ENCODE measurements around the gene CDCA7L.
"Not testable (repeated sequence)": the region's sequence is repeated elsewhere in the genome, so short reads cannot be mapped to it uniquely, and the experiment has no call there.

CDCA7L gene

DNA sequence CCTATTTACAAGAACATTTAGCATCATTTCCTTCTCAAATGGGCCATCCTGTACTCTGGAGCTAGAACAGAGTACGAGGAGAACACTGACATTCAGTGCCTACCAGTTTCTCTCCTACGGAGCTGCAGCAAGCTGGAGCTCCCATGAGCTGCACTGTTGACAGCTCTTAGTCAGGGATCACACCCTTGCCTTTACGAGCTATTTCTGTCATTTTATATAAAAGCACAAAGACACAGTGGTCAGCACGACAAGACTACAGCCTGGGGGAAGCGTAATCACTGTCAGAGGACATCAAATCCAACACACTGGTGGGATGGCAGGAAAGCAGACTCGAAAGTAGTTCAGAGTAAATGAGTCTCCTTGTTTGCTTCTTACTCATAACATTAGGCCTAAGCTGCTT is 2.7 kb downstream of the CDCA7L start:
- FAIRE-seq, result no peak

- no peak for FAIRE-seq
These were observed 4.0 kb downstream of the CDCA7L start for GRCh38 chr7:21941611-21942141.

DNA sequence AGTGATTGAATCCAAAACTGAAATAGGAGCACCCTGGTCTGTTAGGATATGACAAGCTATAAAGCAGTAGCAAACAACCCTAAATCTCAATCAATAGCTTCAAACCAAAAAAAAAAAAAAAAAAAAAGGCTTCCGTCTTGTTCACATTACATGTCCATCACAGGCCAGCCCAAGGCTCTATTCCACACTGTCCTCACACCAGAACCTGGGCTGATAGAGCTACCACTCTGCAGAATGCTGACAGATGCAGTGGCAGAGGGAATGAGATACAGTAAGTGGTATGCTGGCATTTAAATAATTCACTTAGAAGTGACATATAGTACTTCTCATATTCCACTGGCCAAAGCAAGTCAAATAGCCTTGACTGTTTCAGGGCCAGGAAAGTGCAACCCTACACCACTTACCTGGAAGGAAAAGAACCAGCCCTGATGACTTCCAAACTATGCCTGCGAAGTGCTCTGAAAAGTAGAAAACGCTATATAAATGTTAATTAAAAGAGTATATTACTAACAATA is 5.8 kb downstream of the CDCA7L start:
- no peak for FAIRE-seq

DNA sequence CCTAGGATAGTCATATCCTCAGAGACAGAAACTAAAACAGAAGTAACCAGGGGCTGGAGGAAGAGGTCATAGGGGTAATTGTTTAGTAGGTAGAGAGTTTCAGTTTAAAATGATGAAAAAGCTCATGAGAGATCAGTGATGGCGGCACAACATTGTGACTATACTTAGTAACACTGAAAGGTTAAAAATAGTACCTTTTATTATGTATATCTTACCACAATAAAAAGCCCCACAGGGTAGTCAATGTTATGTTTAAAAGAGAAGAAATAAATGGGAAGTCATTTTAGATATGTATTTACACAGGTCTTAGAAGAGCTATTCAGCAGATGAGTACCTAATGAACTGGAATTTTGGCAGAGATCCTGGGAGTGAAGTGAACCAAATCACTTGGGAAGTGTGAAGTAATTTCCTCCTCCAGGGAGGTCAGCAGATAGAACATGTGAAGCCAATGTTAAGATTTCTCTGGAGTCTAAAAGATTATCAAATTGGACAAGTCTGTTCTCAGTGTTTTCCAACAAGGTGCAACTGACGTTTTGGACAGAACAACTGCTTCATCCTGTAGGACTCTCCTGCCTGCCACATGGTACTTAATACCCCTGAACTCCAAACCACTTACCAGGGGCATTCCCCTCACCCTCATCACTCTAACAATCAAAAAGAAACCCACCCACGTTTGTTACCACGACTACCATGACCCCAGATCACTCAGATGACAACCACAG is 6.4 kb downstream of the CDCA7L start:
- FAIRE-seq, result no peak

GRCh38 chr7:21938463-21938862 is 7.2 kb downstream of the CDCA7L start:
- FAIRE-seq, result no peak

DNA sequence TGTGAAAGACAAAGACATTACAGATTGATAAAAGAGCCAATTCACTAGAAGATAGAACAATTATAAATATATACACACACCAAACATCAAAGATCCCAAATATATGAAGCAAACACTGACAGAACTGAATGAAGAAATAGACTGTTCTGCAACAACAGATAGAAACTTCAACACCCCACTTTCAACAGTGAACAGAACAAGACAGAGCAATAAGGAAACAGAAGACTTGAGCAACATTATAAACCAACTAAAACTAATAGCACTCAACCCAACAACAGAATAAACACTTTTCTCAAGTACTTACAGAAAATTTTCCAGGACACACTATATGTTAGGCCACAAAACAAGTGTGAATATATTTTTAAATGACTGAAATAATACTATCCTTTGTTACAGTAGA is 10.9 kb downstream of the CDCA7L start:
- FAIRE-seq, result no peak

DNA sequence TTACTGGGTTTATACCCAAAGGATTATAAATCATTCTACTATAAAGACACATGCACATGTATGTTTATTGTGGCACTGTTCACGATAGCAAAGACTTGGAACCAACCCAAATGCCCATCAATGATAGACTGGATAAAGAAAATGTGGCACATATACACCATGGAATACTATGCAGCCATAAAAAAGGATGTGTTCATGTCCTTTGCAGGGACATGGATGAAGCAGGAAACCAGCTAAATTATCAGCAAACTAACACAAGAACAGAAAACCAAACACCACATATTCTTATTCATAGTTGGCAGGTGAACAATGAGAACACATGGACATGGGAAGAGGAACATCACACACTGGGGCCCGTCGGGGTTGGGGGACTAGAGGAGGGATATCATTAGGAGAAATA is 12.4 kb downstream of the CDCA7L start:
- not testable (repeated sequence) for FAIRE-seq

- no peak for FAIRE-seq
These were observed 18.0 kb downstream of the CDCA7L start for GRCh38 chr7:21927693-21928092.

- FAIRE-seq, result no peak
These were observed 19.3 kb downstream of the CDCA7L start for GRCh38 chr7:21926448-21926847.

DNA sequence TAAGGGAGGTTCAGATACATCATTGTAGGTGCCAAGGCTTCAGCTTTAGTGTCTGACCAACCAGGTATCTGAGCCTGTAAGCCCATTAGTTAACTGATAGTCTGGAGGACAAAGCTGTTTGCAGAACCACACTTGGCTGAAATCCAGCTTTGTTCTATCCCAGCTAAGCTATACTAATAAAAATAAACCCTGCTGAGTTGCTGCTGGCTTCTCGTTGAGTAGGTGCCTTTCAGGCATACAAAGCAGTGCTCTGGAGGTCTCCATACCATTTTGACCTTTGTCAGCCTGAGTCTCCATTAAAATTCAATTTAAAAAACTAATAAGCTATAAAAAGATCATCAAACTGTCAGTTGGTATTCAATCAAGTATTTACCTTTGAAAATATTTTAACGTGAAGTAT is 22.0 kb downstream of the CDCA7L start:
- no peak for FAIRE-seq

- FAIRE-seq, result no peak
These were observed 23.1 kb downstream of the CDCA7L start for GRCh38 chr7:21922605-21923004.

- FAIRE-seq, result no peak
These were observed 24.8 kb downstream of the CDCA7L start for GRCh38 chr7:21920936-21921335.

GRCh38 chr7:21918216-21918615 is 27.5 kb downstream of the CDCA7L start:
- FAIRE-seq, result no peak

- FAIRE-seq, result no peak
These were observed 29.1 kb downstream of the CDCA7L start for GRCh38 chr7:21916629-21917028.

DNA sequence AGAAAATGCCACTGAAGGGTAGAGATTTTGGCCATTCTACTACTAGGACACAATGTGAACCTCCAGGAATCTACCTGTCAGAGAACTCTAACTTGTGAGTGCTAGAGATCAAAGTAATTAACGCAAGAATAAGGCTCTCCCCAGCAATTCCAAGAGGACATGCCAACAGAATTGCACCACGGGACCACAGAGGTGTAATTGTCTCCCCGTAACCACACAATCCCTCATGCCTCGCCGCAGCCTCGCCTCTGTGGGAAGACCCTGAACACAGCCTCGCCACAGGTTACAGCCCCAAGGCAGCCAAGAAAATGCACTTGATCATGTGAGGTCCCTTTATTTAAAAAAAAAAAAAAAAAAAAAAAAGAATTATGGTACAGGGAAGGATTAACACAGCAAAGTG is 29.5 kb downstream of the CDCA7L start:
- FAIRE-seq, result no peak

DNA sequence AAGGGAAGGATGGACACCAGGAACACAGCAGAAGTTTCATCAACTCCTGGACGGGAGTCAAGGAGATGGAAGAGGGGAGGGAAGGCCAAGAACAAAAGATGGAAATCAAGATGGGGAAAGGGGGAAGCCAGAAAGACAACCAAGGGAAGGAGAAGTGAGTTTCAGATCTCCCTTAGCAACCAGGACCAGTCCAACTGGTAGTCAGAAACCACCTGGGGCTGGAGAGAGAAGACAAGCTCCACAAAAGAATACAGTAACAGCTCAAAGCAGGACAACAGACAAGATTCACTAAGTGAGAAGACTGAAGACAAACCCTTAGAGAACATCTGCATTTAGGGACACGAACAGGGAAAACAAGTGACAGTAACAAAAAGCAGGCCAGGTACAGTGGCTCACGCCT is 30.6 kb downstream of the CDCA7L start:
- no peak for FAIRE-seq

- FAIRE-seq, result no peak
These were observed 31.0 kb downstream of the CDCA7L start for GRCh38 chr7:21914671-21915070.

GRCh38 chr7:21912931-21913780 is 32.5 kb downstream of the CDCA7L start:
- FAIRE-seq, result no peak

DNA sequence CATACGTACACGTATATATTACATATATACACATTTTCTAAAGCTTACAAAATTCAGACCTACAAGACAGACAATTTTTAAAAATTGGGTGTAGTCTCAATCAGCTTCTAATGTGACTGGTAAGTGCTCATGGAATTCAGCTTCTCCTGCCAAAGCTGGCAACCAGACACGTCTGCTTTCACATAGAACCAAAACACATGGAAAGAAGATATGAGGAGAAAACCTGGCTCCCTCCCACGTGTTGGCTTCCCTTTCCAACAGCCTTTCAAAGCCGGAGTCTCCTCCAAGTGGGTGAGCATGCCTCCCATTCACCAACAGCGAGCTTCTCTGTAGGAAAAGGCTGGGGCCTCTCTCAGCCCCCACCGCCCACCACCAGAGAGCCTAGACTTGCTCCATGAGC is 33.4 kb downstream of the CDCA7L start:
- no peak for FAIRE-seq

GRCh38 chr7:21911341-21911875 is 34.3 kb downstream of the CDCA7L start:
- no peak for FAIRE-seq

GRCh38 chr7:21910253-21910652 is 35.4 kb downstream of the CDCA7L start:
- no peak for FAIRE-seq

GRCh38 chr7:21908746-21909145 is 37.0 kb downstream of the CDCA7L start:
- FAIRE-seq, result no peak

DNA sequence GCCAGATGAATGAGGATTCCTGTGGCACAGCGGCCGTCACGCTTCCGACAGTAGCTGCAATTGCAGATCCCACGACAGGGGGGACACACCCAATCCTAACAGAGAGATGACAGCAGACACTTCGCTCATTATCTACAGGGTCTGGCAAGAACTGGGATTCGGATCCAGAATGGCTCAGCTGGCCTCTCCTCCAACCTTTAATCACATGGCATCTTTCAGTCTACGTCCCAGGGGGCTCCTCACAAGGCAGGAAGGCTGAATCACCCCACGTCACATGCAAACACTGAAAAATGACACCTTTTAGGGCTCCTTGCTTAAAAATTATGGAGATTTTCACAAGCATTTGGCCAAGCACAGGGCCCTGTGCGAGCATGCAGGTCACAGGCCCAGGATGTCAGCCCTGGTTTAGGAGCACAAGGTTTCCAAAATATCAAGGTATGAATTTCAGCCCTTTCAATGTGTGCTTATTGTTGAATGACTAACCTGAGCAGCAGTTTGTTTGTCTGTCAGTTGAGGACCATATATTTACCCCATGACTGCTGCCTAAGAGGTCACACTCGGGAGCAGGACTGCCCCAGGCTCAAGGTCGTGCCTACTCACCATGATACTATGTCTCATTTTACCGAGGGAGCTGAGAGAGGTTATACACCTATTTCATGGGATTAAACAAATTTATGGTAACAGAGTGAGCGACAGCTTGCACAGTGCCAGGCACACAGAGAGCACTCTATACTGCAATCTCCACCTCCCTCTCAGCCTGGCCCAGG is 42.5 kb downstream of the CDCA7L start:
- FAIRE-seq, result no peak
